HEK293 (cell line): Measurements from ENCODE around the gene MMP14.

ENCODE experiments used
- FEZF1 ChIP-seq: fragments of 450-650 bp; formaldehyde crosslinking; IDR thresholded peaks from 2 replicates; pipeline ENCODE4 v1.5.1; 2016; ENCODE audit warnings: missing biosample characterization, missing genetic modification characterization
- GLI2 ChIP-seq: fragments of 450-650 bp; formaldehyde crosslinking; IDR thresholded peaks from 2 replicates; pipeline ENCODE4; 2017; ENCODE audit warnings: missing biosample characterization, missing genetic modification characterization, low read depth, borderline replicate concordance
- IKZF3 ChIP-seq: fragments of 450-650 bp; IDR thresholded peaks from 2 replicates; pipeline ENCODE4 v1.5.0; 2018; ENCODE audit warnings: missing biosample characterization, mild to moderate bottlenecking, missing genetic modification characterization, moderate library complexity
- PATZ1 ChIP-seq: fragments of 450-650 bp; formaldehyde crosslinking; IDR thresholded peaks from 2 replicates; pipeline ENCODE4 v1.5.1; 2016; ENCODE audit warnings: missing biosample characterization, missing genetic modification characterization
- SCRT2 ChIP-seq: fragments of 450-650 bp; formaldehyde crosslinking; IDR thresholded peaks from 2 replicates; pipeline ENCODE4 v1.5.1; 2016; ENCODE audit warnings: missing biosample characterization, missing genetic modification characterization
- TCF7L2 ChIP-seq: IDR thresholded peaks from 2 replicates; pipeline ENCODE4 v1.6.1; 2011; ENCODE audit warnings: low read depth, mild to moderate bottlenecking, inconsistent platforms, low read length, moderate library complexity, borderline replicate concordance
- YY1 ChIP-seq: fragments of 450-650 bp; formaldehyde crosslinking; IDR thresholded peaks from 2 replicates; pipeline ENCODE4 v1.5.1; 2018; ENCODE audit warnings: missing biosample characterization, missing genetic modification characterization
- ZBTB11 ChIP-seq: fragments of 450-650 bp; formaldehyde crosslinking; conservative IDR thresholded peaks from 2 replicates; pipeline ENCODE4 v1.5.1; 2016; ENCODE audit warnings: low read depth, missing biosample characterization, missing genetic modification characterization
- ZBTB21 ChIP-seq: fragments of 450-650 bp; formaldehyde crosslinking; IDR thresholded peaks from 2 replicates; pipeline ENCODE4 v1.5.1; 2017; ENCODE audit warnings: missing biosample characterization, missing genetic modification characterization
- ZBTB48 ChIP-seq: fragments of 450-650 bp; formaldehyde crosslinking; IDR thresholded peaks from 2 replicates; pipeline ENCODE4 v1.5.1; 2016; ENCODE audit warnings: missing biosample characterization, missing genetic modification characterization
- ZFHX2 ChIP-seq: fragments of 450-650 bp; formaldehyde crosslinking; conservative IDR thresholded peaks from 2 replicates; pipeline ENCODE4 v1.5.1; 2016; ENCODE audit warnings: missing biosample characterization, missing genetic modification characterization
- ZFP41 ChIP-seq: fragments of 450-650 bp; formaldehyde crosslinking; IDR thresholded peaks from 2 replicates; pipeline ENCODE4 v1.5.1; 2016; ENCODE audit warnings: missing biosample characterization, missing genetic modification characterization, borderline replicate concordance
- ZNF138 ChIP-seq: fragments of 450-650 bp; formaldehyde crosslinking; IDR thresholded peaks from 2 replicates; pipeline ENCODE4 v1.5.1; 2016; ENCODE audit warnings: missing biosample characterization, missing genetic modification characterization, borderline replicate concordance
- ZNF174 ChIP-seq: fragments of 450-650 bp; formaldehyde crosslinking; IDR thresholded peaks from 2 replicates; pipeline ENCODE4 v1.5.0; 2017; ENCODE audit warnings: missing biosample characterization, mild to moderate bottlenecking, missing genetic modification characterization
- ZNF18 ChIP-seq: fragments of 450-650 bp; formaldehyde crosslinking; IDR thresholded peaks from 2 replicates; pipeline ENCODE4 v1.5.1; 2016; ENCODE audit warnings: missing biosample characterization, missing genetic modification characterization
- ZNF202 ChIP-seq: fragments of 450-650 bp; formaldehyde crosslinking; IDR thresholded peaks from 2 replicates; pipeline ENCODE4 v1.5.1; 2016; ENCODE audit warnings: missing biosample characterization, missing genetic modification characterization, borderline replicate concordance
- ZNF26 ChIP-seq: fragments of 450-650 bp; formaldehyde crosslinking; IDR thresholded peaks from 2 replicates; pipeline ENCODE4 v1.5.1; 2016; ENCODE audit warnings: missing biosample characterization, missing genetic modification characterization
- ZNF274 ChIP-seq, 2 experiments: fragments of 200-500 bp in 1 of 2; fragments of 450-650 bp in 1 of 2; sonication (Bioruptor generic) in 1 of 2; formaldehyde crosslinking in 1 of 2; IDR thresholded peaks; 2 replicates each; pipeline versions ENCODE4 v1.5.1 to v1.6.1; 2014 to 2016; ENCODE audit warnings: borderline replicate concordance in 1 of 2, inconsistent platforms in 1 of 2, low read length in 1 of 2, missing biosample characterization in 1 of 2, missing genetic modification characterization in 1 of 2
- ZNF416 ChIP-seq: fragments of 450-650 bp; formaldehyde crosslinking; IDR thresholded peaks from 2 replicates; pipeline ENCODE4 v1.5.1; 2016; ENCODE audit warnings: missing biosample characterization, missing genetic modification characterization
- ZNF423 ChIP-seq: fragments of 450-650 bp; formaldehyde crosslinking; IDR thresholded peaks from 2 replicates; pipeline ENCODE4 v1.5.1; 2016; ENCODE audit warnings: missing biosample characterization, missing genetic modification characterization
- ZNF530 ChIP-seq: fragments of 450-650 bp; formaldehyde crosslinking; IDR thresholded peaks from 2 replicates; pipeline ENCODE4 v1.5.1; 2016; ENCODE audit warnings: low read depth, missing biosample characterization, missing genetic modification characterization
- ZNF610 ChIP-seq: fragments of 450-650 bp; formaldehyde crosslinking; IDR thresholded peaks from 2 replicates; pipeline ENCODE4 v1.5.1; 2016; ENCODE audit warnings: missing biosample characterization, missing genetic modification characterization, borderline replicate concordance
- ZNF701 ChIP-seq: fragments of 450-650 bp; formaldehyde crosslinking; IDR thresholded peaks from 2 replicates; pipeline ENCODE4 v1.5.1; 2016; ENCODE audit warnings: missing biosample characterization, missing genetic modification characterization
- ZNF76 ChIP-seq: fragments of 450-650 bp; formaldehyde crosslinking; IDR thresholded peaks from 2 replicates; pipeline ENCODE4; 2016; ENCODE audit warnings: low read depth, missing biosample characterization, missing genetic modification characterization, borderline replicate concordance
- ZNF791 ChIP-seq: fragments of 450-650 bp; formaldehyde crosslinking; IDR thresholded peaks from 2 replicates; pipeline ENCODE4 v1.5.1; 2016; ENCODE audit warnings: missing biosample characterization, missing genetic modification characterization
- ZXDB ChIP-seq: fragments of 450-650 bp; formaldehyde crosslinking; IDR thresholded peaks from 2 replicates; pipeline ENCODE4 v1.5.1; 2016; ENCODE audit warnings: missing biosample characterization, missing genetic modification characterization

The MMP14 gene

GRCh38 chr14:22829661-22830442, 6.5 kb upstream of the MMP14 start, which contains the start of gene MRPL52 (continued):
- TF ChIP-seq ZNF18 (tag by site-specific recombination), result no peak
- no peak for TF ChIP-seq ZNF701 (tag by site-specific recombination)
- TF ChIP-seq ZNF791 (tag by site-specific recombination), result no peak
- TF ChIP-seq IKZF3 (tag by site-specific recombination), result no peak
- TF ChIP-seq ZXDB, result peak; percentile 41
- TF ChIP-seq FEZF1 (tag by site-specific recombination), result no peak
- TF ChIP-seq YY1 (tag by site-specific recombination), result peak; percentile 94
- TF ChIP-seq PATZ1 (tag by site-specific recombination), result peak; percentile 31; the same call in 1 of the 2 replicates
- TF ChIP-seq ZFHX2, result no peak
- no peak for TF ChIP-seq ZNF610 (tag by site-specific recombination)
- no peak for TF ChIP-seq ZNF416 (tag by site-specific recombination)
- no peak for TF ChIP-seq SCRT2 (tag by site-specific recombination)
- TF ChIP-seq ZNF138 (tag by site-specific recombination), result no peak
- TF ChIP-seq ZBTB48, result peak; percentile 99
- no peak for TF ChIP-seq GLI2 (tag by site-specific recombination)
- no peak for TF ChIP-seq ZFP41 (tag by site-specific recombination)
- no peak for TF ChIP-seq ZNF26
- TF ChIP-seq ZNF202, result no peak
- TF ChIP-seq ZNF76, result peak; percentile 78; the same call in 1 of the 2 replicates
- no peak for TF ChIP-seq ZNF274 (IDR thresholded peaks at IDR 0.05; ENCODE audit: low read length)
- no peak for TF ChIP-seq ZNF274 (tag by site-specific recombination; IDR thresholded peaks at IDR 0.05; ENCODE audit: borderline replicate concordance)
- no peak for TF ChIP-seq ZNF174 (tag by site-specific recombination)
- TF ChIP-seq ZNF423 (tag by site-specific recombination), result no peak
- no peak for TF ChIP-seq ZBTB21 (tag by site-specific recombination)
- TF ChIP-seq ZBTB11 (tag by site-specific recombination), result peak; percentile 35; the same call in 1 of the 2 replicates
- no peak for TF ChIP-seq ZNF530 (tag by site-specific recombination)
- TF ChIP-seq TCF7L2, result 0 out of 2 replicates have a peak, but pooled peaks have one; percentile 45
